WTC11 (cell line): ENCODE data around the gene TMIGD1. TPM values are rescaled to one million over a fixed set of nuclear protein-coding genes. Genes with fewer than 3 reads are reported as not detected.

Experiments
- ATAC-seq: fragments of 200-7000 bp; cut with Tn5 transposase; 2 replicates; pipeline ENCODE4 v1.10.0; 2021; ENCODE audit warnings: mild to moderate bottlenecking, moderate library complexity
- CTCF ChIA-PET: fragments of 300-600 bp; sonication (Branson Sonifier 250); formaldehyde crosslinking; loops from one replicate; lab custom pipeline; 2021; ENCODE audit warnings: antibody characterized with exemption; lab: Charles Lee
- POLR2A ChIA-PET: fragments of 350-600 bp; sonication (Branson Sonifier 250); formaldehyde crosslinking; loops from one replicate; lab custom pipeline; 2021; ENCODE audit warnings: antibody characterized with exemption; lab: Charles Lee
- DNase-seq: peaks from one replicate; pipeline ENCODE4 v3.0.0; 2021; ENCODE audit warnings: low spot score
- H3K27ac Mint-ChIP-seq: 2 replicates; pipeline ENCODE4 v1.8.0; 2021; ENCODE audit warnings: mixed read lengths
- H3K27me3 Mint-ChIP-seq: 2 replicates; pipeline ENCODE4 v1.8.0; 2021; ENCODE audit warnings: low read depth, mild to moderate bottlenecking, moderate library complexity, mixed read lengths
- H3K36me3 Mint-ChIP-seq: 2 replicates; pipeline ENCODE4 v1.8.0; 2021; ENCODE audit warnings: mixed read lengths
- H3K4me1 Mint-ChIP-seq: 2 replicates; pipeline ENCODE4 v1.8.0; 2022; ENCODE audit warnings: mixed read lengths
- H3K4me3 Mint-ChIP-seq: 2 replicates; pipeline ENCODE4 v1.8.0; 2021; ENCODE audit warnings: mild to moderate bottlenecking, moderate library complexity, mixed read lengths
- H3K9me3 Mint-ChIP-seq: 2 replicates; pipeline ENCODE4 v1.8.0; 2021; ENCODE audit warnings: mixed read lengths
- ATF3 ChIP-seq: sonication (generic); formaldehyde crosslinking; conservative IDR thresholded peaks from 2 replicates; pipeline ENCODE4 v1.8.1; 2022; ENCODE audit warnings: mild to moderate bottlenecking, missing genetic modification reagents
- ATF6 ChIP-seq: sonication (generic); formaldehyde crosslinking; IDR thresholded peaks from 2 replicates; pipeline ENCODE4 v1.8.1; 2023; ENCODE audit warnings: mild to moderate bottlenecking, missing genetic modification reagents
- ELF4 ChIP-seq: sonication (generic); formaldehyde crosslinking; IDR thresholded peaks from 2 replicates; pipeline ENCODE4 v1.8.1; 2022; ENCODE audit warnings: low read depth, mild to moderate bottlenecking, moderate library complexity, missing genetic modification reagents
- ERG ChIP-seq: fragments of 250-450 bp; sonication (Bioruptor Pico); IDR thresholded peaks from 2 replicates; pipeline ENCODE4 v1.8.0; 2021; ENCODE audit warnings: mild to moderate bottlenecking
- FOXK1 ChIP-seq: sonication (generic); formaldehyde crosslinking; IDR thresholded peaks from 2 replicates; pipeline ENCODE4 v1.8.0; 2022; ENCODE audit warnings: mild to moderate bottlenecking, moderate library complexity, missing genetic modification reagents
- FOXP1 ChIP-seq: sonication (generic); formaldehyde crosslinking; IDR thresholded peaks from 2 replicates; pipeline ENCODE4 v1.8.0; 2022; ENCODE audit warnings: missing genetic modification reagents, mild to moderate bottlenecking, moderate library complexity, borderline replicate concordance
- GABPB1 ChIP-seq: sonication (generic); formaldehyde crosslinking; IDR thresholded peaks from 2 replicates; pipeline ENCODE4 v1.8.1; 2023; ENCODE audit warnings: mild to moderate bottlenecking, missing genetic modification reagents
- GRHL2 ChIP-seq: fragments of 250-450 bp; sonication (Bioruptor Pico); IDR thresholded peaks from 2 replicates; pipeline ENCODE4 v1.8.0; 2022; ENCODE audit warnings: mild to moderate bottlenecking, moderate library complexity; ENCODE audit not compliant: insufficient replicate concordance, severe bottlenecking
- PRDM15 ChIP-seq: sonication (generic); formaldehyde crosslinking; IDR thresholded peaks from 2 replicates; pipeline ENCODE4 v1.8.0; 2022; ENCODE audit warnings: missing genetic modification reagents
- PREB ChIP-seq: sonication (generic); formaldehyde crosslinking; IDR thresholded peaks from 2 replicates; pipeline ENCODE4 v1.8.1; 2022; ENCODE audit warnings: mild to moderate bottlenecking, missing genetic modification reagents, moderate library complexity, borderline replicate concordance
- RELA ChIP-seq: sonication (generic); formaldehyde crosslinking; IDR thresholded peaks from 2 replicates; pipeline ENCODE4 v1.8.1; 2022; ENCODE audit warnings: missing genetic modification reagents, mild to moderate bottlenecking, borderline replicate concordance
- SOX15 ChIP-seq: fragments of 250-450 bp; sonication (Bioruptor Pico); IDR thresholded peaks from 2 replicates; pipeline ENCODE4 v1.9.0; 2021; ENCODE audit warnings: mild to moderate bottlenecking
- SP1 ChIP-seq: sonication (generic); formaldehyde crosslinking; conservative IDR thresholded peaks from 2 replicates; pipeline ENCODE4 v1.8.1; 2022; ENCODE audit warnings: missing genetic modification reagents
- TP53 ChIP-seq: sonication (generic); formaldehyde crosslinking; IDR thresholded peaks from 2 replicates; pipeline ENCODE4 v1.8.1; 2023; ENCODE audit warnings: mild to moderate bottlenecking, missing genetic modification reagents
- USF2 ChIP-seq: sonication (generic); formaldehyde crosslinking; IDR thresholded peaks from 2 replicates; pipeline ENCODE4 v1.8.1; 2023; ENCODE audit warnings: mild to moderate bottlenecking, missing genetic modification reagents, moderate library complexity
- ZNF121 ChIP-seq: sonication (generic); formaldehyde crosslinking; IDR thresholded peaks from 2 replicates; pipeline ENCODE4 v1.8.0; 2023; ENCODE audit warnings: missing genetic modification reagents
- ZNF317 ChIP-seq: sonication (generic); formaldehyde crosslinking; IDR thresholded peaks from 2 replicates; pipeline ENCODE4 v1.8.1; 2023; ENCODE audit warnings: low read depth, mild to moderate bottlenecking, moderate library complexity, missing genetic modification reagents, borderline replicate concordance
- ZNF532 ChIP-seq: fragments of 250-450 bp; sonication (Bioruptor Pico); IDR thresholded peaks from 2 replicates; pipeline ENCODE4 v1.9.0; 2021; ENCODE audit warnings: mild to moderate bottlenecking, borderline replicate concordance
- total RNA-seq: library from RNA; stranded (reverse); gene quantifications from 3 replicates; pipeline ENCODE4 v1.2.3, GENCODE V29; 2021

Gene TMIGD1
- total RNA-seq, 1 experiment from 2014 or later = not detected

GRCh38 chr17:30292286-30292858 is 41.5 kb downstream of the TMIGD1 start:
- Mint-ChIP-seq H3K4me3 (peak overlapping the region; percentile 70), H3K36me3 (peaks cover 10% of the 10 kb centered on the region), H3K4me1 (peaks cover 15% of the 10 kb centered on the region), H3K27me3 (peaks cover 5% of the 10 kb centered on the region; the same call in 1 of the 2 replicates)
- CTCF ChIA-PET = interaction anchor here (0.8 to 2.6 kb wide), 6 partner anchors 15 to 199 kb away, joined by 3 to 14 read pairs (median 4); partner anchors contain the start of gene GOSR1
- no peak for TF ChIP-seq PREB (CRISPR knock-in tag)
- no peak for TF ChIP-seq ATF6 (CRISPR knock-in tag)
- no peak for TF ChIP-seq FOXK1
- TF ChIP-seq ZNF121 (CRISPR knock-in tag) = no peak
- no peak for TF ChIP-seq TP53
- no peak for TF ChIP-seq PRDM15
- TF ChIP-seq ELF4 (CRISPR knock-in tag) = no peak
- TF ChIP-seq, all 79 proteins: peak for 0
- ATAC-seq (peak; percentile 86), DNase-seq (no peak)
- 0 out of 2 replicates have a peak overlapping the region, but pooled peaks have one; percentile 41 for H3K27ac Mint-ChIP-seq
- no peaks in the 10 kb centered on the region for H3K9me3 Mint-ChIP-seq
- POLR2A ChIA-PET = no interaction called here

GRCh38 chr17:30291543-30292285 is 42.1 kb downstream of the TMIGD1 start, which contains the start of gene BLMH:
TSS of gene BLMH (minus strand) at chr17:30291944. CDS start at chr17:30291819, 125 bp downstream.
- POLR2A ChIA-PET = interaction anchor here (0.5 to 0.7 kb wide), 3 partner anchors 529 to 1483 kb away, joined by 3 to 5 read pairs (median 3); no protein-coding TSS in a partner anchor
- peak within 1 kb of the TSS; percentile 87 for H3K4me3 Mint-ChIP-seq
- TF ChIP-seq RELA (CRISPR knock-in tag) (no peak), TP53 (no peak), ZNF532 (no peak), ATF3 (CRISPR knock-in tag) (no peak), USF2 (peak; percentile 28; the same call in 1 of the 2 replicates), SOX15 (CRISPR knock-in tag) (no peak), GRHL2 (CRISPR knock-in tag) (no peak), ERG (CRISPR knock-in tag) (no peak), GABPB1 (CRISPR knock-in tag) (no peak; the same call in none of the 2 replicates), ZNF317 (CRISPR knock-in tag) (no peak), FOXP1 (CRISPR knock-in tag) (peak; percentile 57; the same call in 1 of the 2 replicates), SP1 (CRISPR knock-in tag) (peak; percentile 65)

More at GRCh38 chr17:30291543-30292285, 42.1 kb downstream of the TMIGD1 start, which contains the start of gene BLMH:
- ATAC-seq (peak; percentile 85), DNase-seq (peak; percentile 72)
- Mint-ChIP-seq H3K27me3 (peaks cover 5% of the 10 kb centered on the region; the same call in 1 of the 2 replicates), H3K4me1 (peaks cover 15% of the 10 kb centered on the region), H3K9me3 (no peaks in the 10 kb centered on the region), H3K27ac (0 out of 2 replicates have a peak within 1 kb of the TSS, but pooled peaks have one; percentile 41), H3K36me3 (peaks cover 17% of the 10 kb centered on the region)
- CTCF ChIA-PET = interaction anchor here (0.8 to 2.6 kb wide), 7 partner anchors 16 to 198 kb away, joined by 3 to 14 read pairs (median 4); partner anchors contain the start of gene GOSR1
